Glomerular endothelial cell (primary cell): ENCODE results near the gene KLF18. TPM values are rescaled to one million over a fixed set of nuclear protein-coding genes. Genes with fewer than 3 reads are reported as not detected.
"Not testable (repeated sequence)": the region's sequence is repeated elsewhere in the genome, so short reads cannot be mapped to it uniquely, and the experiment has no call there.

Experiments used
- DNase-seq: peaks from one replicate; pipeline ENCODE4 v3.0.0-alpha.2; 2011; ENCODE audit warnings: low read depth, low spot score; ENCODE audit errors: extremely low read depth
- total RNA-seq: library from RNA; depleted of rRNA; stranded (reverse); fragments of >200 nt; gene quantifications from 2 replicates; pipeline ENCODE4 v1.2.3, GENCODE V29; 2015

Gene KLF18
- total RNA-seq, result not detected in 2 replicates

DNA sequence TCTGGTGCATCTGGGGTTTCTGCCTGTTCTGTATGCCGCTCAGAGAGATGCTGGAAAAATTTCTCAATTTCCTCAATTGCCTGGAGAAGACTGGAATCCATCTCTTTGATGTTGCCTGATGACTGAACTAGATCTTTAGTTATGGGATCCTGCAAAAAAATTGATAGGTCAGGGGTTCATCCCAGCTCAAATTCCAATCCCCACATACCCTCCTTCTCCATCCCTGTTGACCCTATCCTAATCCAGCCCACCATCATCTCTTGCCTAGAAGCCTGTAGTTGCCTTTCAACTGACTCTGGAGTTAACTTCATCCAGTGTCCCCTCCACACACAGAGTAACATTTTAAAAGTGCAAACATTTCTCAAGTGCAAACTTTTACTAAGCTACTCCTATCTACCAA is at the start of gene KLF18:
Gene KLF18 (minus strand): TSS at position 101 of the 400 bp plus-strand sequence. CDS start 0 bp downstream, at position 101.
- no peak for DNase-seq

DNA sequence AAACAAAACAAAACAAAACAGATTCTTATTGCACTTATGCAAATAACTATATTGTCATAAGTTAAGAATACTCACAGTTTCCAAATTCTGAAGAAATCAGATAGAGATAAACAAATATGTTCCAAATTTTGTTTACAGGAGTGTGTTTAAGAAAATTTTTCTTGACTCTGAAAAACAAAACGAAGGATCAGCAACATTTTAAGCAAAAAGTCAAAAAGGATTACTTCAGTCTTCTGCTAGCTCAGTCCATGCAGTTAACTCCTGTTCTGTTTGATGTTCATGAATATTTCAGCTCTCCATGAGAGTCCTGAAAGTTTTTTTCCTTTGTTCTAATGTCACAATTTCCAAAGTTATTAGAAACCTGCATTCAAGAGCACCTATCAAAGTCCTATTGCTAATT is 33.2 kb upstream of the KLF18 start:
- no peak for DNase-seq

DNA sequence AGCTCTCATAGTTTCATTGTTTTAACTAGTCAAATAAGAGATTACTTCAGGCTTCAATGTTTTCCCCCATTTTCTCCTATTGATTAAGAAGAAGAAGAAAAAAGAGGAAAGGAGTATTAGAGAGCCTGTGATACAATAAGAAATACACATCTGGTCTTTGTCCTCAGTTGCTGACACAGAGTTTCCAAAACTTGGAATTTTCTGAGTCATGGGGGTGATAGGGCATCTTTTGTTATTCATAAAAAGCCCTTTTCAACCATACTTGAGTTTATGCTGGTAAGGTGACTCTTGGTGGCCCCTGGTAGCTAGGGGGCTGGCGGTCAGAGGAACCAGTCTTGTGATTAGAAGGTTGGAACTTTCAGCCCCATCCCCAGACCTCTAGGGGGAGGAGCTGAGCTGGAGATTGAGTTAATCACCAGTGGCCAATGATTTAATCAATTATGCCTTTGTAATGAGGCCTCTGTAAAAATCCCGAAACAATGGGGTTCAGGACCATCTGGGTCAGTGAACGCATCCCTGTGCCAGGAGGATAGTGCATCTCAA is 28.9 kb upstream of the KLF18 start:
- DNase-seq, result no peak

DNA sequence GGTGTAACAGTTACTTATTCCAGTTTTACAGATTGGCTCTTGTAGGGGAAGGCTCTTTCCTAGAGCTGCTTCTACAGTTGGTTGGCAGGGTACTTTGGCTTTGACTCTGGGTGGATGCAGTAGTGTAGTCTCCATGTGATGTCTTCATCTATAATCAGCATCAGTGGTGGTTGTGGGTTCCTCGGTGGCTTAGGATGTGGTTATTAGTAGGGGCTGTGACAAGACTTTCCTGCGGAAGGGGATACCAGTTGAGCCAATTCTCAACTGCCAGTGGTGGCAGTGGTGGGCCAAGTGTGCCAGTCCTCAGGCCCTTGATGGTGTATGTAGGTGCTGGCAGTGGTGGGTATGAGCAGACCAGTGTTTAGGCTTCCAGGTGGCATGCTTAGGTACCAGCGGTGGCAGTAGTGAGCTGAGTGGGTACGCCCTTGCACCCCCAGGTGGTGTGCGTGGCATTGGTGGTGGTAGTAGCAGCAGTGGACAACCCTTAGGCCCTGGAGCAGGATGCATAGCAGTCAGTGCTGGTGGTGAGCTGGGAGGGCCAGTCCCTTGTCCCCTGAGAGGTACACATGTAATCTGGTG is 27.2 kb upstream of the KLF18 start:
- DNase-seq, result no peak

DNA sequence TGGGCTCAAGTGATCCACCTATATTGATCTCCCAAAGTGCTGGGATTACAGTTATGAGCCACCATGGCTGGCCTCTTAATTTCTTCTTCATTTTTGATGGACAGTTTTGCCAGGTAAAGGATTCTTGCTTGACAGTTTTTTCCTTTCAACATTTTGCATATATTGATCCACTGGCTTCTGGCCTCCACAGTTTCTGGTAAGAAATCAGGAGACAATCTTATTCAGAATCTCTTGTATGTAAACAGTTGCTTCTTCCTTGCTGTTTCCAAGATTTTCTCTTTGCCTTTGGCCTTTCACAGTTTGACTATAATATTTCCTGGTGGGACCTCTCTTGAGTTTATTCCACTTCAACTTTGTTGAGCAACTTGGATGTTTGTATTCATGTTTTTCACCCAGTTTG is 20.1 kb upstream of the KLF18 start:
- no peak for DNase-seq

DNA sequence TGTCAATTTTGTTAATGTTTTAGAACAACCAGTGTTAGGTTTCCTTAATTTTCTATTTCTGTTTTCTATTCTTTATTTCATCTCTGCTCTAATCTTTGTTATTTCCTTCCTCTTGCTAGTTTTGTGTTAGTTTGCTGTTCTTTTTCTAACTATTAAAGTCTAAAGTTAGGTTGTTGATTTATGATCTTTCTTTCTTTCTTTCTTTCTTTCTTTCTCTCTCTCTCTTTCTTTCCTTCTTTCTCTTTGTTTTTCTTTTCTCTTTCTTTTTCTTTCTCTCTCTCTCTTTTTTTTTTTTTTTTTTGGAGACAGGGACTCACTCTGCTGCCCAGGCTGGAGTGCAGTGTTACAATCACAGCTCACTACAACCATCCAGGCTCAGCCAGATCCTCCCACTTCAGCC is 17.4 kb upstream of the KLF18 start:
- DNase-seq, result no peak

DNA sequence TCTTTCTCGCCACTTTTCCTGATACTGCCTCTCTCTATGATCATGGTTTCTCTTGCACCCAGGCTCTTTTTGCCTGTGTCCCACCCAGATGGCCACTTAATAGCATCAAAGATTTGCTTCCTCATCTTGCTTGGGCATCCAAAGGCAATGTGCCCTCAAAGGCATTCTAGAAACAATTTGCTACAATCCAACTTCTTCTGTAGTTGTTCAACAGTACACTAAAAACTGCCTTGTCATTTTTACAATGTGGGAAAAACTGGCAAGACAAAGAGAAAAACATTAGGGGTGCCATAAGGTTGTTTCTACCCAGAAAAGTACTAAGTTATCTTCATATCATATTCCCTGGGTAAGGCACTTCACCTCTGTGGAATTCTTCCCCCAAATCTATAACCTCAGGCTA is 16.5 kb upstream of the KLF18 start:
- DNase-seq, result no peak

DNA sequence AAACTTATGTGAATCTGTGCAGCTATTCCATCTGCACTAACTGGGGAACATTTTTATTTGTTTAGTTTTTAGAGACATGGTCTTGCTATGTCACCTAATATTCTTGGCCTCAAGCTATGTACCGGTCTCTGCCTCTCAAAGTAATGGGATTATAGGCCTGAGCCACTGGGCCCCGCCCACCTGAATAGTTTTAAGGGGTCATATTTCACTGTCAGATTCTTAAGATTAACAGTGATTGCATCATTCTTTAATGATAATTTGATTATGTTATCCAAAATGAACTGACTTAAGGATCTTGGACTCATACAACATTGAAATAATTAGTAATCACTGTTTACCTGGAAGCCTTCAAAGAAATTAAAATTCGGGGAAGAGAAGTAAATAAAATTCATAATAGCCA is 12.6 kb upstream of the KLF18 start:
- no peak for DNase-seq

DNA sequence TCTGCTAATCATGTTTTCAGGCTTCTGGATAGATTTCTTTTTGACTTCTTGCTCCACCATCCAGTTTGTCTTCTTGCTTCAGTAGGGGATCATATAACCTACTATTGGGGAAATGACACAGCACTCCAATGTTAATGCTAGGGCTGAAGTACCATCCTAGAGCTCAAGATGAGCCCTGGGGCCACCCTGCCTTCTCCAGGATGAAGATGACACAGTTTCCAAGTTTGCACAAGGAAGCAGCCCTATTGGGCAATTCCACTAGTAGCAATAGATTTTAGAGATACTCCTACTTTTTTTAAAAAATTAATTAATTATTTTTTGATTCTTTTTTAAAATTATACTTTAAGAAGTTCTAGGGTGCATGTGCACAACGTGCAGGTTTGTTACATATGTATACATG is 11.3 kb upstream of the KLF18 start:
- no peak for DNase-seq

DNA sequence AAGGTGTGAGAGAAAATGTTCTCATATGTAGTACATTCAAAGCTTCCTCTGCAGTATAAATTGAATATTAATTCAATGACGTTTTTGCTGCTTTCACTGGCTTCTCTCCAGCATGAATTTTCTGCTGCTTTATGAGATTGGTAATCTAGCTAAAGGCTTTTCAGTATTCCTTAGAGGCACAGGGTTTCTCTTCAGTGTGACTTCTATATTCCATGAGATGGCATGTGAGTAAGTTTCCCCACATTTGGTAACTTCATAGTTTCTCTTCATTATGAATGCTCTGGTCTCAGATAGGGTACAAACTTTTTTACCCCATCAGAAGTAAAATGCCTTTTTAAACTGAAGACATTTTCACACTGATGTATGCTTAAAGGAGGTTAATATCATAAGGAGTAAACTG is 10.4 kb upstream of the KLF18 start:
- no peak for DNase-seq

DNA sequence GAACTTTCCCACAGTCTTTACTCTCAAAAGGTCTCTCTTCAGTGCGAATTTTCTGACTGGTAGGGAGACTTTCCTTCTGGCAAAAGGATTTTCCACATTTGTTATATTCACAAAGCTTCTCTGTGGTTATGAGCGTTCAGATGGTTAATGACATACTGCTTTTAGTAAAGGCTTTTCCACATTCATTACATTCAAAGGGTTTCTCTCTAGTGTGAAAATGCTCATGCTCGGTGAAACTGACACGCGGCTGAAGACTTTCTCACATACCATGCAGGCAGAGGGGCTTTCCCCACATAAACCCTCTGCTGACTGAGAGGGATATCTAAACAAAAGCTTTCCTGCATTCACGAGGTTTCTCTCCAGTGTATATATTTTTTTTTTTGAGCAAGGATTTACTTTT is 9.9 kb upstream of the KLF18 start:
- DNase-seq, result no peak

DNA sequence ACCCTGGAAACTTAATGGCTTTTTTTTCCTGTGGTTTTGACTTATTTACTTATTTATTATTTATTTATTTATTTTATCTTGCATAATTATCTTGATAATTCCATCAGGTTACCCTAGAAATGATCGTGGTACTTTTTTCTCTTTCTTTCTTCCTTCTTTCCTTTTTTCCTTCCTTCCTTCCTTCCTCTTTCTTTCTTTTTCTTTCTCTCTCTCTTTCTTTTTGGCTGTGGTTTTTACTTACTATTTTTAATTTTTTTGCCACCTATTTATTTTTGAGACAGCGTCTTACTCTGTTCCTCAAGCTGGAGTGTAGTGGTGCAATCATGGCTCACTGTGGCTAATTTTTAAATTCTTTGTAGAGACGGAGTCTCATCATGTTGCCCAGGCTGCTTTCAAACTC is 6.2 kb upstream of the KLF18 start:
- DNase-seq, result no peak

DNA sequence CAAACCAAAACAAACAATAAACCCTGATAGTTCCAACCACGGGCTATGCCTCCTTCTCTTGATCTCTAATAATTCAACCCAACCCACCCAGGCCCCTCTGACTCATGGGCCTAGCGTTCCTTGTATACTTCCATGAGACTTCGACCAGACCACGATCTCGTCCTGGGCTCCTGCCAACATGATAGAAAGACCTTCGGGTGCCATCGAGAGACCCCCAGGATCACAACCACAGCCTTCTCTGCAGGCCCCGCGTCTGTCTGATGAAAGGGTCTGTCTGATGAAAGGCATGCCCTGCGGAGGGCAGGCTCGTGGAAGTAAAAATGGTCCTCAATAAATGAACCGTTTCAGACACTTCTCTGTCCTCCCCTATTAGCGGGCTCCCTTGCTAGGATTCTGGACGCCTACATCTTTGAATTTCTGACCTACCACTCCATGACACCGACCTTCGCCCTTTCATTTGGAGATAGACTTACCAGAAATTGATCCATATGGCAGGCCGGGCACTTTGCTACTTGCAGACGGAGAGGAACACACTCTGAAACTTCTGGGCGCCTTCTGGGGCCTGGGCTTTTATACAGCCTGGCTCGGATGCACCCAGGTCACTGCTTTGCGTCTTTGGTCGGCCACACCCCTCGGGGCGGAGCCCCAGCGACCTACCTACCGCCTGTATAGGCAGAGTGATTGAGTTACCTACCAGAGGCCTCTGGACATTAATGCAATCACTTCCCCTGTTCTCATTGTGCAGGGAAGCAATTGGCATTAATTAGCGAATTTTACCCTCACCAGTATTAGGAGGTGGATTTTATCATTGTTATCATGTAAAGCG is 5.3 kb upstream of the KLF18 start:
- DNase-seq, result no peak

DNA sequence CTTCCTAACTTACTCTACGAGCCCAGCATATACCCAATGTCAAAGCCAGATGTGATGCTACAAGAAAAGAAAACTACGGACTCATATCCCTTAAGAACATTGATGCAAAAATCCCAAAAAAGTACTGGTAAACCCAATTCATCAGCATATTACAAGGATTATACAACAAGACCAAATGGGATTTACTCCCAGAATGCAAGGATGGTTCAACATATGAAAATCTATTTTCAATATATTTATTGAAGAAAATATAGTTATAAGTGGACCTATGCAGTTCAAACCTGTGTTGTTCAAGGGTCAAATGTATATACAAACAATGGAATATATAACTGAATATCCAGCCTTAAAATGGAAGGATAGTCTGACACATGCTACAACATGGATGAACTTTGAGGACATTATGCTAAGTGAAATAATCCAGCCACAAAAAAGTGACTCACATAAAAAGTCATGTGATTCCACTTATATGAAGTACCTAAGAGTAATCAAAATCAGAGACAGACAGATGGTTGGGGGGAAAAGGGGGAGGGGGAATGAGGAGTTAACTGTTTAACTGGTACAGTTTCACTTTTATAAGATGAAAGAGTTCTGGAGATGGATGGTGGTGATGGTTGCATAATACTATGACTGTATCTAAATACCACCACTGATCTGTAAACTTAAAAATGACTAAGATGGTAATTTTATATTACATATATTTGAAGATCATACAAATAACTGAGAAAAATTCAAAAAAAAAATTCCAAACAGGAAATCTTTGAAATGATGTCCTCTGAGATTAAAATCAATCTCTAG is 3.7 kb upstream of the KLF18 start:
- DNase-seq, result no peak

DNA sequence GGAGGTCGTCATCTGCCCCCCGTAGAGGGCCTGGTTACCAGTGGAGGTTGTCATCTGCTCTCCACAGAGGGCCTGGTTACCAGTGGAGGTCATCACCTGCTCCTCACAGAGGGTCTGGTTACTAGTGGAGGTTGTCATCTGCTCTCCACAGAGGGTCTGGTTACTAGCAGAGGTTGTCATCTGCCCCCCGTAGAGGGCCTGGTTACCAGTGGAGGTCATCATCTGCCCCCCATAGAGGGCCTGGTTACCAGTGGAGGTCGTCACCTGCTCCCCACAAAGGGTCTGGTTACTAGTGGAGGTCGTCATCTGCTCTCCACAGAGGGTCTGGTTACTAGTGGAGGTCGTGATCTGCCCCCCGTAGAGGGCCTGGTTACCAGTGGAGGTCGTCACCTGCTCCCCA is 1.9 kb downstream of the KLF18 start:
- not testable (repeated sequence) for DNase-seq

DNA sequence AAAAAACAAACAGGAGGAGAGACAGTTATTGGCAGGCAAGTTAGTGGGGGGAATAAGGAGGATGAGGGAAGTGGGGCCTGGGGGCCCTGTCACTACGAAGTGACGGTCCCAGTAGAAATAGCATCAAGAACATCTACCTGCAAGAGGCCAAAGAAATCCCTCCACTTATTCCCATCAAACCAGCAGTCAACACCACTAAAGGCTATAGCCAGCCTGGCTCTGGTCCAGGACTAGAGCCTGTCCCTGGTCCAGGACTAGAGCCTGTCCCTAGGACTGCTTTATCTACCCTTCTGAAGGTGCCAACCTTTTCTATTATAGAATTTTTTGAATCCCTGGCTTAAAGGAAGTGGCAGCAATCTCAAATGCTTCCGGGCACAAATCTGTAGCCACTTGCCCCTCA is 3.2 kb downstream of the KLF18 start:
- no peak for DNase-seq

DNA sequence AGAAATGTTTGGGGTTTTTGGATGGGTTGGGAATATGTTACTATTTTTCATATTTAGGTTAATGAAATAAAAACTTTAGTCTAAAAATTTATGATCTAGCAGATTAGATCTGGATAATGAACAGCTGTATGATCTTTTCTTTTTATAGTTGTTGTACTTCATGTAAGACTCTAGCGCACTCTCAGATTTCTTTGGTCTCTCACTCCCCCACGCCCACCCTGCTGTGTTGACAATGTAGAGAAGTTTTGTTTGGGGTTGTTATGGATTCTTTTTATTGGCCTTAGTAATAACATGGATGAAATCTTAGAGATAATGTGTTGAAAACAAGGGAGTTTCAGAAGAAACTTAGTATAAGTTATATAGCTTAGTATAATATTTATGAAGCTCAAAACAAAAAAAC is 5.5 kb downstream of the KLF18 start:
- no peak for DNase-seq

DNA sequence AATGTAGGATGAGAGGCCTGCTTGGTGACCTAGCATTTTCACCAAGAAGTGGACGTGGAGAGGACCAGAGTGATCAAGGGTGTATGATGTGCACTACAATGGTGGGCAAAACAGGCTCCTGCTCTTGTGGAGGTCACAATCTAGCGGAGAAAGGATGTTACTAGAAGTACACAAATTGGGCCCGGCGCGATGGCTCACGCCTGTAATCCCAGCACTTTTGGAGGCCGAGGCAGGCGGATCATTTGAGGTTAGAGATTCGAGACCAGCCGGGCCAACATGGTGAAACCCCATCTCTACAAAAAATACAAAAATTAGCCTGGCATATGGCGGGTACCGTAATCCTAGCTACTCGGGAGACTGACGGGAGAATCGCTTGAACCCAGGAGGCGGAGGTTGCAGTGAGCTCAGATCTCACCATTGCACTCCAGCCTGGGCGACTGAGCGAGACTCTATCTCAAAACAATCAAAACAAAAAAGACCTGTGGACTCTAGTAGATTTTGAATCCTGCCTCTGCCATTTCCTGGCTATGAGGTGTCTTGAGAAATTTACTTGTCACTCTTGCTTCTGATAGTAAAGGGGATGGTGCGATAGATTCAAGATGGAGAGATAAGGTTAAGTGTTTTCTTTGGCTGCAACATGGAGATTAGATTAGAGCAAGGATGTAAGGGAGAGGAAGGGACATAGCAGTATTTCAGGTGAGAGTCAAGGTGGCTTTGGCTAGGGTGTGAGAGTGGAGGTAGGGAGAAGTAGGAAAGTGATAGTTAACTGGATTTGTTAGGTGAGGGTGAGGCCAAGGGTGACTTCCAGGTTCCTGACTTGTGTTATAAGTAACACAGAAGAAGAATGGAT is 7.1 kb downstream of the KLF18 start:
- no peak for DNase-seq

DNA sequence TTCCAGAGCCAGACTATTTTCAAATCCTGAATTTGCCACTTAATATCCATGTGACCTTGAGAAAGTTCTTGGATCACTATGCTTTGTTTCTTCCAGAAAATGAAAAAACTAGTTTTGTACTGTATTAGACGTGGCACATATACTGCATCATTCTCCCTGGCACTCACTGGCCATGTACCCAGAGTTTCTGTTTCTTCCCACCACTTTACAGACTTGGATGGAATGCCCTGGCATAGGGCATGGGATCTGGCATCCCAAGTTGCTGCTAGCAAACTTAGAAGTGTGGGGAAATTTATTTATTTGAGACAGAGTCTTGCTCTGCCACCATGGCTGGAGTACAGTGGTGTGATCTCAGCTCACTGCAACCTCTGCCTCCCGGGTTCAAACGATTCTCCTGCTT is 10.0 kb downstream of the KLF18 start:
- no peak for DNase-seq

DNA sequence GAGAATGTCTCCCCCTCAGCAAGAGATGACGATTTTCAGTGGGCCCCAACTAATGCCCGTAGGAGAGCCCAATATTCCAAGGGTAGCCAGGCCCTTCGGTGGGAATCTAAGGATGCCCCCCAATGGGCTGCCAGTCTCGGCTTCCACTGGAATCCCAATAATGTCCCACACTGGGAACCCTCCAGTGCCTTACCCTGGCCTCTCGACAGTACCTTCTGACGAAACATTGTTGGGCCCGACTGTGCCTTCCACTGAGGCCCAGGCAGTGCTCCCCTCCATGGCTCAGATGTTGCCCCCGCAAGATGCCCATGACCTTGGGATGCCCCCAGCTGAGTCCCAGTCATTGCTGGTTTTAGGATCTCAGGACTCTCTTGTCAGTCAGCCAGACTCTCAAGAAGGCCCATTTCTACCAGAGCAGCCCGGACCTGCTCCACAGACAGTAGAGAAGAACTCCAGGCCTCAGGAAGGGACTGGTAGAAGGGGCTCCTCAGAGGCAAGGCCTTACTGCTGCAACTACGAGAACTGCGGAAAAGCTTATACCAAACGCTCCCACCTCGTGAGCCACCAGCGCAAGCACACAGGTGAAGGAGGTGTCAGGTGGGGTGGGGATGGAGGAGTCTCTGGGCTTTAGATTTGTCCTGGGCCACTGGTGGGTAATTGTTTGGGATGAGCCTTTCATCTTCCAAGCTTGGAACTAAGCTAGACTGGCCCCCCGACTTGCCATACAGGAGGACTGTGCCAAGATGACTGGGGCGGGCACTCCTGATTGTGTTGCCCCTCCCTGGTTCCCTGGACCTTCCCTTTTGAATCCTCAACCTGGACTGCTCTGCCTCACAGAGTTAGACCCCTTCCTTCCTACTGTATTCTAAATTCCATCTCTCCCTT is 11.6 kb downstream of the KLF18 start:
- no peak for DNase-seq
